Hippocampal formation (tissue), 2 donors: ENCODE data around the gene L2HGDH.

Experiments used
- DNase-seq, 2 donors: peaks; one replicate each; lab custom pipeline; 2025; lab: John Stamatoyannopoulos, UW

The L2HGDH gene

DNA sequence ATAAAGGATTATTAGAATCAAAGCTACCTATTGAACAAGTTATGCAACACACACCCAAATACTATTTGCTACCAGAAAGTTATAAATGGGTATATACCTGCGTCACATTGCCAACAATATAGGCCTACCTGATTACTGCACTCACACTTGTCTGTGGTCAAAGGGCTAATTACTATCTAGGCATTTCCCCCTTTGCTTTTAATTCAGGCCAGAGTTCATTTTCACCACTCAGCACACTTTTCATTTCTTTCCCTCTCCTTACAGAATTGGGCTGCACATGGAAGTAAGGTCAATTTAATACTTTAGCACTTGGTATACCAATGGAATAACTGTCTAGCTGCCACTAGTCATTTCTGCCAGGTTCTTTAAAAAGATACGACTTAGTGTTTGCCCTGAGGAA, 82.3 kb downstream of the L2HGDH start:
- DNase-seq: no peak

DNA sequence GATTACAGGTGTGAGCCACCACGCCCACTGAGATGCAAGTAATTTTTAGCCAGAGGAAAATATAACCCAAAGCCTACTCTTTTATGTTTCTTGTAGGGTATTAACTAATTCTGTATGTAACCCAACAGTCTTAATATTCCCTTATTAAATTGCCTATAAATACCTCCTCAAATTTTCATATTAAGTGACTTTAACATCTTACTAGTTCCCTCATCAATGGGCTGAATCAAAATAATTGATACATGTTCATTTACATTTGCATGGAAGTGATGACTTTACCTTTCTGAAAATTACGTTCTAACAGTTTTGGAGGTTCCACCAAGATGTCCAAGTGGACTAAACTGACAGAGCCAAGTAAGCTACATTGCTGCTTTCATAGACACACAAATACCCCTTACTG, 83.7 kb downstream of the L2HGDH start:
- DNase-seq: no peak

DNA sequence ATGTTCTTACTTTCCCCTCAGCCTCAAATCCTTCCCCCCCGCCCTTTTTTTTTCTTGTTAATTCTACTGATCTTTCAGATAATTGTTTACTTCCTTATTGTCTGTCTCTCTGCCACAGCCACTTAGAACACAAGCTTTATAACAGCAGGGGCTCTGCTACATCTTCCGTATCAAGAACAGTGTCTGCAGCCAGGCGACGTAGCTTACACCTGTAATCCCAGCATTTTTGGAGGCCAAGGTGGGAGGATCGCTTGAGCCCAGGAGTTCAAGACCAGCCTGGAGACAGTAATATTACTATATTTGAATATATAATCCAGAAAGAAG, 86.1 kb downstream of the L2HGDH start:
- DNase-seq: no peak

DNA sequence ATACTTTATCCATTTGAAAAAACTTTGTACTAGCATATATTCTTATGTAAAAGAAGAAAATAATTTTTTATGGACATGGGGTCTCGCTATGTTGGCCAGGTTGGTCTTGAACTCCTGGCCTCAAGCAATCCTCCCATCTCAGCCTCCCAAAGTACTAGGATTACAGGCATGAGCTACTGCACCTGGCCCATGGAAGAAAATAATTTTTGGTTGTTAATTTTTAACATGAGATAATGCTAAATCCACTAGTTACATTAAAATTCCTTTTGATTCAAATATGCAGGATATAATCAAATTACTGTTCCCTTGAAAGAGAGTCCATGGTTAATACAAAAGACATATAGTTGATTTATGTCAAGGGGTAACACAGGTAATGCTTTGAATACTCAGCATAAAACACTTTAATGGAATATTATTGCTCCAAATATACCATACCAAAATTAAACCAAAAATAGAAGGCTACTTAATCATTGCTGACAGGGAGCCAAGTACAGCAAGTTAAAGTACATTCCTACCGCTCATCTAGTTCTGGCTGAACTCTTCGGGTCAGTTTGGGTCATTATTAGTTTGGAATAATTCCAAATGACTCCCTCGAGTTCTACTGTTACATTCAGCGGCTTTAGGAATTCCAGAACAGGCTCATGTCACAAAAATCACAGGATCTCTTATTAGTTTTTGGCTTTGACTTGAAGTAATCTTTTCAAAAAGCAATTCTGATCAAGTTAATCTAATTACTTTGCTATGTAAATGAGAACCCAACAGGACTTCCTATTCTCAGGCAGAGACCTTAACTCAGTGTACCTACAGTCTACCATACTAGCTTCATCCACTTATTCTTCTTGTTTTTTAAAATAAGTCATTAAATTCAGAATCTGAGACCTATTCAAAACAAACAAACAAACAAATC, 86.7 kb downstream of the L2HGDH start:
- no peak for DNase-seq

DNA sequence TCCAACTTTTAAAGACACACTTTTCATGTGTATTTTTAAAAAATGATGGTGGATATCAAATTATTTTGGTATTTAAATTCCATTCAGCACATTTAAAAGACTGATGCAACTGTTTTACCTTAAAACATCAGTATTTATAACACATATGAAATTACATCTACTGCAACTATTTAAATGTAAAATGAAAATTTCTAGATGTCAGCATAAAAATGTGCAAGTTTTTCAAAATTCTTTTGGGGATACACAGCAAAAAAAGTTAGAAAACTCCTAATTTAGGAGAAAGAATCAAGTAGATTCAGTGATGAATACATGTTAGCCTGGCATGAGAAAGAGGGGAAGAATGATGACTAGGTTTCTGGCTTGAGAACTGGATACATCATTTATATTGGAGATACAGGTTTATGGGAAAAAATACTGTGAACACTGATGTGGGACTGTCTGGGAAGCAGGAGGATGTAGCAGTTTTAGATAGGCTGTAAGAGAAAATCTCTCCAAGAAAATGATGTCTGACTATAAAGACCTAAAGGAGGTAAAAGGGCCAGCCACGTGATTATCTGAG, 89.9 kb downstream of the L2HGDH start:
- DNase-seq: no peak

DNA sequence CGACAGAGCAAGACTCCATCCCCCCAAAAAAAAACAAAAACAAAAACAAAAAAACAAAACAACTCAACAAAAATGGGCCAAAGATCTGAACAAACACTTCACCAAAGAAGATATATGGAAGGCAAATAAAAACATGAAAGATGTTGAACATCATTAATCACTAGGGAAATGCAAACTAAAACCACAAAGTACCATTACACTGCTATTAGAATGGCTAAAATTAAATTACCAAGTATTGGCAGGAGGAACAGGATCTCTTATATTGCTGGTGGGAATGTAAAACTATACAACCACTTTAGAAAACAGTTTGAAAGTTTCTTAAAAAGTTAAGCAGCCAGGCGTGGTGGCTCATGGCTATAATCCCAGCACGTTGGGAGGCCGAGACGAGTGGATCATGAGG, 93.5 kb downstream of the L2HGDH start:
- no peak for DNase-seq

DNA sequence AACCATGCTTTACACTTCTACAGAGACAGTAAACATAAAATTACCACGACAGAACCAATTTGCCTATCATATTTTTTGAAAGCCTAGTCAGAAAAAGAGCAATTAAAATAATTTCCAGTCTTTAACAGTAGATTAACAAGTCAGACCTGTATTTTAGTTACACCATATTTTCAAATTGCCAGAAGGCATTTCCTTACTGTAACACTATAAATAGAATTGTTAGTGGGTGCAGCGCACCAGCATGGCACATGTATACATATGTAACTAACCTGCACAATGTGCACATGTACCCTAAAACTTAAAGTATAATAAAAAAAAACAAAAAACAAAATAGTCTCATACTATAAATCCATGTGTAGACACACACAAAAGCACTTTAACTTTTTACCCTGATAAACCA, 96.6 kb downstream of the L2HGDH start:
- DNase-seq: no peak

DNA sequence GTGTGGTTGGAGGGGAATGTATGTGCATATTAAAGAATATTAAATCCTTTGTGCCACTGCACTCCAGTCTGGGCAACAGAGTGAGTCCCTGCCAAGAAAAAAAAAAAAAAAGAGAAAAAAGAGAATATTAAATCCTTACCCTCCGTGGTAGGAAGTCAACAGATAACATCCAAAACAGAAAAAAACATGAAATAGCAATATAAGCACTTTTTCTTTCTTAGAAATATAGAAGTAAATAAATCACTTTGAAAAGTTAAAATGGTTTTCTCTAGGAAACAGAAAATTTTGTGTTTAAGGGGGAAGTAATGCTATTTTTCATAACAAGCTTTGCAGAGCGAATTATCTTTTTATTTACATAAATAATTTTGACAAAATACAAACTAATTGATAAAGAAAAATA, 98.2 kb downstream of the L2HGDH start:
- DNase-seq: no peak

DNA sequence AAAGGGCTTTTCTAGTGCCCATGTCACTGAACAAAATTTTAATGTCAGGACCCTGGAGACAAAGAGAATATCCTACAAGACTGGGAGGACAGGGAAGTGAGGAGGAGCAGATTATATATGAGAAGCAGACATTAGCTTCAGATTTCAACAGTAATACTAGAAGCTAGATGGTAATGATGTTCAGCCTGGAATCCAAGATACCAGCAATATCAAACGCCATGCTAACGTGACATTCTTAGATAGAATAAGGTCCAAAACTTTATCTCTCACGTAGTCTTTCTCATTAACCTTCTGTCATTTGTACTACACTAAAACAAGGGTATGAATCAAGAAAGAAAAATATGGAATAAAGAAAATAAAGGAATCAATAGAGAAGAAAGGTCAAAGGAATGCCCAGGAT, 99.3 kb downstream of the L2HGDH start:
- DNase-seq: no peak

DNA sequence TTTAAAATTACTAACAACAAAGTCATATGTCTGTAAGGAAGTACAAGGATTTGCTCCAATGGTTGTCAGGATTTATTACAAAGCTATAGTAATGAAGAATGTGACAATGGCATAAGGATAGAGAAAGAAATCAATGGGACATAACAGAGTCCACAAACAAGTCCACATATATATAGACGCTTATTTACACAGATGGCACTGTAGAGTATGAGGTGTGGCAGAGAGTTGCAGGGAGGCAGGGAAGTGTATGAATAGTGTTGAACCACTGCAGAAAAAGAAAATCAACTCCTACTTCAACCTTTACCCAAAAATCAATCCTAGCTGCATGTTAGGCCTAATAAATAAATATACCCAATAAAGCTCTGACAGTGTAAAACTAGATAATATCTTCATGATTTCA, 102.0 kb downstream of the L2HGDH start:
- no peak for DNase-seq

DNA sequence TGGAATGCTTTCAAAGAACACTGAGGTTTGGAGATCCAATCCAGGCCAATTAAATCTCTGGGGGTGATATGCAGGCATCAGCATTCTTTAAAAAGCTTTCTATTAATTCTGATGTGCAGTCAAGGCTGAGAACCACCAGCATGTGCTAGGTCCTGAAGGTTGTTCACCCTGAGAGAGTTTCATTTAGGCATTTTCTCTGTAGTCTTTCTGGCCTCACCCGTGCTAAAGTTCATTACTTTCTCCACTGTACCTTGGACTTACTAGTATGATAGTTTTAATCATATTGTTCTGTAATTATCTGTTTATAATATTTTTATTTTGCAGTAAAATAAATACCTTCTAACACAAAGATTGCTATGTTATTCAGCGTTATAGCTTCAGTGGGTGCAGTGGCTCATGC, 113.5 kb downstream of the L2HGDH start:
- no peak for DNase-seq

DNA sequence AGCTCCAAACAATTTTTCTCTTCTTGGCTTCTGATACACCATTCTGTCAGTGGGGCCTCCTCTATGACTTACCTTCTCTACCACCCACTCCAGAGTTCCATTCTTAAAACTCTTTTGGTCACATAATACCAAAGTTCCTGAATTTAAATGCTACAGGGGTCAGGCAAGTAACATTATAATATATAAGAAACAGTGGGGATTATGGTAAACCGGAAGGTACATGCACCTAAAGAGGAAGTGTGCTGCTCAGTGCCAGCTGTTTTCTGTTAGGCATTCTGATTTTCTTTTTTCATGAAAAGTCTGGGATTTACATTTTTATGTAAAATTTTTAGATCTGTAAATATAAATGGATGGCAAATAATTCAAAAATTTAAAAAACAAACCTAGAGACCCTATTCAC, 120.5 kb downstream of the L2HGDH start:
- no peak for DNase-seq
